ENCODE measurements around the gene CBX2.

DNA sequence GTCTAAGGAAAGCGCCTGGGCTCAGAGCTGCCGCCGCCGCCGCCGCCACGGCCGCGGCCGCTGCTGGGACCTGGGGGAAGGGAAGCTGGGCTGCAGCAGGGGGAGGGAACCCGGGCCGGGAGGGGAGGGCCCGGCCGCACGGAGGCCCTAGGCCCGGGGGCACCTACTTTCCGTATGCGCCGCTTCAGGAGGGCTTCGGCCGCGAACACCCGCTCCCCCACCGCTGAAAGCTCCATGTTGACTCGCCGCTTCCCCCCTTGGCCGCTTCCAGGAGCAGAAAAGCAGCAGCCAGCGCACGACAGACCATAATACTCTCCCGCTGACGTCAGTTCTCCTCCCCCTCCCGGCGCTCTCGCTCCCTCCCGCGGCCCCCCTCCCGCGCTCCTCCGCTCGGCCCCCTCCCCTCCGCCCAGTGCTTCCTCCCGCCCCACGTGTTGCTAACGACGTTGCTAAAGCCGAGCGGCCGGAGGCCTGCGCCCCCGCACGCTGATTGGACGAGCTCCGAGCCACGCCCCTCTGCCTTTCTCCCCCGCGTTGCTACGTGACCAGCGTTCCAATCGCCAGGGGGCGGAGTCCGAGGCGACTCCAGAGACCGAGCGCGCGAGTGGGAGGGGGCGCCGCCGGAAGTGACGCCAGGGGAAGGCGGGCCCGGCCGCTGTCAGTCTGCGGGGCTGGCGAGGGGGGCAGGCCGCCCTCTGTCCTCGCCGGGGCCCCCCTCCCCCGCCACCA is 19.0 kb downstream of the CBX2 start, which contains the start of gene CBX8:
- TF ChIP-seq, protein P1, sequence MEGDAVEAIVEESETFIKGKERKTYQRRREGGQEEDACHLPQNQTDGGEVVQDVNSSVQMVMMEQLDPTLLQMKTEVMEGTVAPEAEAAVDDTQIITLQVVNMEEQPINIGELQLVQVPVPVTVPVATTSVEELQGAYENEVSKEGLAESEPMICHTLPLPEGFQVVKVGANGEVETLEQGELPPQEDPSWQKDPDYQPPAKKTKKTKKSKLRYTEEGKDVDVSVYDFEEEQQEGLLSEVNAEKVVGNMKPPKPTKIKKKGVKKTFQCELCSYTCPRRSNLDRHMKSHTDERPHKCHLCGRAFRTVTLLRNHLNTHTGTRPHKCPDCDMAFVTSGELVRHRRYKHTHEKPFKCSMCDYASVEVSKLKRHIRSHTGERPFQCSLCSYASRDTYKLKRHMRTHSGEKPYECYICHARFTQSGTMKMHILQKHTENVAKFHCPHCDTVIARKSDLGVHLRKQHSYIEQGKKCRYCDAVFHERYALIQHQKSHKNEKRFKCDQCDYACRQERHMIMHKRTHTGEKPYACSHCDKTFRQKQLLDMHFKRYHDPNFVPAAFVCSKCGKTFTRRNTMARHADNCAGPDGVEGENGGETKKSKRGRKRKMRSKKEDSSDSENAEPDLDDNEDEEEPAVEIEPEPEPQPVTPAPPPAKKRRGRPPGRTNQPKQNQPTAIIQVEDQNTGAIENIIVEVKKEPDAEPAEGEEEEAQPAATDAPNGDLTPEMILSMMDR (IDR thresholded peaks at IDR 0.05; ENCODE audit: insufficient read depth, low read length), result no peak
- peak; percentile 41; the same call in 1 of the 2 replicates for TF ChIP-seq POLR2AphosphoS5 (IDR thresholded peaks at IDR 0.05; ENCODE audit: low read depth)
- TF ChIP-seq, protein P2, sequence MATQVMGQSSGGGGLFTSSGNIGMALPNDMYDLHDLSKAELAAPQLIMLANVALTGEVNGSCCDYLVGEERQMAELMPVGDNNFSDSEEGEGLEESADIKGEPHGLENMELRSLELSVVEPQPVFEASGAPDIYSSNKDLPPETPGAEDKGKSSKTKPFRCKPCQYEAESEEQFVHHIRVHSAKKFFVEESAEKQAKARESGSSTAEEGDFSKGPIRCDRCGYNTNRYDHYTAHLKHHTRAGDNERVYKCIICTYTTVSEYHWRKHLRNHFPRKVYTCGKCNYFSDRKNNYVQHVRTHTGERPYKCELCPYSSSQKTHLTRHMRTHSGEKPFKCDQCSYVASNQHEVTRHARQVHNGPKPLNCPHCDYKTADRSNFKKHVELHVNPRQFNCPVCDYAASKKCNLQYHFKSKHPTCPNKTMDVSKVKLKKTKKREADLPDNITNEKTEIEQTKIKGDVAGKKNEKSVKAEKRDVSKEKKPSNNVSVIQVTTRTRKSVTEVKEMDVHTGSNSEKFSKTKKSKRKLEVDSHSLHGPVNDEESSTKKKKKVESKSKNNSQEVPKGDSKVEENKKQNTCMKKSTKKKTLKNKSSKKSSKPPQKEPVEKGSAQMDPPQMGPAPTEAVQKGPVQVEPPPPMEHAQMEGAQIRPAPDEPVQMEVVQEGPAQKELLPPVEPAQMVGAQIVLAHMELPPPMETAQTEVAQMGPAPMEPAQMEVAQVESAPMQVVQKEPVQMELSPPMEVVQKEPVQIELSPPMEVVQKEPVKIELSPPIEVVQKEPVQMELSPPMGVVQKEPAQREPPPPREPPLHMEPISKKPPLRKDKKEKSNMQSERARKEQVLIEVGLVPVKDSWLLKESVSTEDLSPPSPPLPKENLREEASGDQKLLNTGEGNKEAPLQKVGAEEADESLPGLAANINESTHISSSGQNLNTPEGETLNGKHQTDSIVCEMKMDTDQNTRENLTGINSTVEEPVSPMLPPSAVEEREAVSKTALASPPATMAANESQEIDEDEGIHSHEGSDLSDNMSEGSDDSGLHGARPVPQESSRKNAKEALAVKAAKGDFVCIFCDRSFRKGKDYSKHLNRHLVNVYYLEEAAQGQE (IDR thresholded peaks at IDR 0.05; ENCODE audit: insufficient replicate concordance, low read depth), result peak; percentile 18

Measured in HL-60 (cell line).